Measurements from ENCODE around the gene C4orf50.
"Not testable (repeated sequence)": the region's sequence is repeated elsewhere in the genome, so short reads cannot be mapped to it uniquely, and the experiment has no call there.

C4orf50 gene

GRCh38 chr4:5869966-5870619, 148.1 kb downstream of the C4orf50 start:
- Histone ChIP-seq H3K9ac (ENCODE audit: low read depth, low read length) (no peak overlapping the region), H3K4me1 (ENCODE audit: control insufficient read depth, insufficient read depth, low read length) (peaks cover 3% of the 10 kb centered on the region), H3K9me3 (ENCODE audit: control insufficient read depth, insufficient read depth, low read length) (no peaks in the 10 kb centered on the region), H3K4me3 (ENCODE audit: low read depth, low read length) (no peak overlapping the region), H3K36me3 (ENCODE audit: control insufficient read depth, insufficient read depth, low read length) (peaks cover 12% of the 10 kb centered on the region), H3K27me3 (ENCODE audit: control insufficient read depth, insufficient read depth, low read length) (no peaks in the 10 kb centered on the region)

- Histone ChIP-seq H3K36me3 (ENCODE audit: control insufficient read depth, insufficient read depth, low read length) (peaks cover 15% of the 10 kb centered on the region), H3K27me3 (ENCODE audit: control insufficient read depth, insufficient read depth, low read length) (no peaks in the 10 kb centered on the region), H3K4me1 (ENCODE audit: control insufficient read depth, insufficient read depth, low read length) (peaks cover 4% of the 10 kb centered on the region), H3K9ac (ENCODE audit: low read depth, low read length) (no peak overlapping the region), H3K9me3 (ENCODE audit: control insufficient read depth, insufficient read depth, low read length) (no peaks in the 10 kb centered on the region), H3K4me3 (ENCODE audit: low read depth, low read length) (no peak overlapping the region)
These were observed 150.4 kb downstream of the C4orf50 start for GRCh38 chr4:5867866-5868265.

DNA sequence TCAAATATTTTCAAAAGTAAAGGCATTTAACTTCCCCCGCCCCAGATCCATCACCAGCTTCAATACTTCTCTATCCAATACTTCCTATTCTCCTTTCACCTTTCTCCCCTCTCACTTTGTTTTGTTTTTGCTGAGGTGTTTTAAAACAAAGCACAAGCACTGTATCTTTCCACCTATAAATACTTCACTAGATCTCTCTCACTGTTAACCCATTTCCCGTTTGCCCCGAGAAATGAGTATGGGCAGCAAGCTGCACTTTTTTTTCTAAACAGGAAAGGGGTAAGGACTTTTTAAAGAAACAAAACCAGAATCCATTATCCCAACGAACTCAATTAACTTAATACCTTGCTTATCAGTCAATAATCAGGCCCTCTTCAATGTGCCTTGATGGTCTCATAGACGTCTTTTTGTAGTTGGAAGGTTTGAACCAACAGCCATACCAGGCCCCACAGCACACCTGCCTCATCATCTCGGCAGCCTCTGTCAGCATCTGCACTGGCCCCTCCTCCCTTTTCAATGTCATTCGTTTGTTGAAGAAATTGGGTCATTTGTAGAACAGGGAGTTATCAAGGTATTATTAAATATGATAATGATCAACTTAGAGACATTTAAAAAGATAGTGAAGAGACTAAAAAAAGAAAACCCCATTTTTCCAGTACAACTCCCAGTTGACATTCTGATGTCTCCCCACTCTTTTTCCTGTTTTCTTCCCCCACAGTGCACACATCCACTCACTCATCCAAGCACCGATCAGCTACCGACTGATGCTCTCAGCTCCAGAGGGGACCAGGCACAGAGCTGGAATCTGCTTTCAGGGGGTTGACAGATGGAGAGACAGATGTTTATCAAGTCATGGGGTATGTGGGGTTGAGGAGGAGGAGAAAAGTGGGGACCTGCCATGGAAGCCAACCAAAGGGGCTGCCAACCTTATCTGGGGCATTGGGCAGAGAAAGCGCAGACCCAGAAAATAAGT, 151.1 kb downstream of the C4orf50 start:
- Histone ChIP-seq H3K9me3 (ENCODE audit: control insufficient read depth, insufficient read depth, low read length) (no peaks in the 10 kb centered on the region), H3K4me3 (ENCODE audit: low read depth, low read length) (no peak overlapping the region), H3K4me1 (ENCODE audit: control insufficient read depth, insufficient read depth, low read length) (peaks cover 4% of the 10 kb centered on the region)

GRCh38 chr4:5865896-5866599, 152.2 kb downstream of the C4orf50 start:
- Histone ChIP-seq H3K9me3 (ENCODE audit: control insufficient read depth, insufficient read depth, low read length) (no peaks in the 10 kb centered on the region), H3K27me3 (ENCODE audit: control insufficient read depth, insufficient read depth, low read length) (no peaks in the 10 kb centered on the region), H3K36me3 (ENCODE audit: control insufficient read depth, insufficient read depth, low read length) (peaks cover 20% of the 10 kb centered on the region), H3K4me3 (ENCODE audit: low read depth, low read length) (no peak overlapping the region), H3K4me1 (ENCODE audit: control insufficient read depth, insufficient read depth, low read length) (peaks cover 4% of the 10 kb centered on the region), H3K9ac (ENCODE audit: low read depth, low read length) (no peak overlapping the region)

More for the DNA sequence above, 151.1 kb downstream of the C4orf50 start:
- no peaks in the 10 kb centered on the region for H3K27me3 ChIP-seq (ENCODE audit: control insufficient read depth, insufficient read depth, low read length)
- no peak overlapping the region for H3K9ac ChIP-seq (ENCODE audit: low read depth, low read length)
- H3K36me3 ChIP-seq (ENCODE audit: control insufficient read depth, insufficient read depth, low read length): peaks cover 15% of the 10 kb centered on the region

DNA sequence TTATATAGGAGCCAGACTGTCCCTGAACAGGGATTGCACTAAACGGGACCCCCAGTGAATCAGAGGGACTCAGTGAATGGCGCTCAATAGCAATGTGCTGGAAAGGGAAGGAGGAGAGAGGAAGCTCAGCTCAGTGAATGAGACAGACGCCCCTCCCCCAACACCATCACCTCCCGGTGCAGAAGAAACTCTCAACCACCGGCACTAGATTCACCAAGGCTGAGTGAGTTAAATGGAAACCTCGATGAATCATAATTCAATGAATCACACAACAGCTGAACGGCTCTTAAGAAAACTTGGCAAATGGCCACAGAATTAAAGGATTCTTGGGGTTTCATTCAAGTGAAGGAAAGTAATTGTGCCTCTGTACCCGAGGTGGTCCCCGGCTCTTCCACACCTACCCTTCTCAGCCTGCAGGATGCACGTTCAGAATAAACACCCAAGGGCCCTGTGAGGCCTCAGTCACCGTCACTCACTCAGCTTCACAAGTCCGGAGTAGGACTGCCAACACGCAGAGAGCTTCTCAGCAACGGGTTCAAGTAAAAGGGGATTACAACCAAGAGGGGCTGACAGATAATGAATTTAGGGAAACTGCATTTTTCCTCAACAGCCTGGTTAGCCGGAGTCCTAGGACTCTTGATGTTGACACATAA, 154.6 kb downstream of the C4orf50 start:
- Histone ChIP-seq H3K36me3 (ENCODE audit: control insufficient read depth, insufficient read depth, low read length) (peaks cover 30% of the 10 kb centered on the region), H3K4me1 (ENCODE audit: control insufficient read depth, insufficient read depth, low read length) (peaks cover 4% of the 10 kb centered on the region), H3K9me3 (ENCODE audit: control insufficient read depth, insufficient read depth, low read length) (no peaks in the 10 kb centered on the region), H3K9ac (ENCODE audit: low read depth, low read length) (no peak overlapping the region), H3K27me3 (ENCODE audit: control insufficient read depth, insufficient read depth, low read length) (no peaks in the 10 kb centered on the region), H3K4me3 (ENCODE audit: low read depth, low read length) (no peak overlapping the region)

- no peak overlapping the region for H3K4me3 ChIP-seq (ENCODE audit: low read depth, low read length)
- peaks cover 41% of the 10 kb centered on the region for H3K36me3 ChIP-seq (ENCODE audit: control insufficient read depth, insufficient read depth, low read length)
- no peaks in the 10 kb centered on the region for H3K9me3 ChIP-seq (ENCODE audit: control insufficient read depth, insufficient read depth, low read length)
- H3K4me1 ChIP-seq (ENCODE audit: control insufficient read depth, insufficient read depth, low read length): no peaks in the 10 kb centered on the region
- no peak overlapping the region for H3K9ac ChIP-seq (ENCODE audit: low read depth, low read length)
- H3K27me3 ChIP-seq (ENCODE audit: control insufficient read depth, insufficient read depth, low read length): no peaks in the 10 kb centered on the region
These were observed 160.0 kb downstream of the C4orf50 start for GRCh38 chr4:5858020-5858769.

DNA sequence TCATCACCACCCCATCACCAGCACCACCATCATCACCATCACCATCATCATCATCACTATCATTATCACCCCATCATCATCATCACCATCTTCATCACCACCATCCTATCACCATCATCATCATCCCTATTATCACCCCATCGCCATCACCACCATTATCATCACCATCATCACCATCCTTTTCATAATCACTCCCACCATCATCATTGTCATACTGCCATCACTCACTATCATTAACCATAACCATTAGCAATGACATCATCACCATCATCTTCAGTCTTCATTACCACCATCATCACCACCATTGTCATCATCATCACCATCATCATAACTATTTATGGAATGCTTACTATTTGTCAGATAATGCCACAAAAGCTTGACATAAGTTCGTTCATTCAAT, 161.0 kb downstream of the C4orf50 start:
- Histone ChIP-seq H3K9me3 (ENCODE audit: control insufficient read depth, insufficient read depth, low read length) (no peaks in the 10 kb centered on the region), H3K36me3 (ENCODE audit: control insufficient read depth, insufficient read depth, low read length) (peaks cover 41% of the 10 kb centered on the region), H3K27me3 (ENCODE audit: control insufficient read depth, insufficient read depth, low read length) (no peaks in the 10 kb centered on the region)

GRCh38 chr4:5856362-5856761, 161.9 kb downstream of the C4orf50 start:
- H3K9me3 ChIP-seq (ENCODE audit: control insufficient read depth, insufficient read depth, low read length); H3K4me3 ChIP-seq (ENCODE audit: low read depth, low read length); H3K27me3 ChIP-seq (ENCODE audit: control insufficient read depth, insufficient read depth, low read length); H3K9ac ChIP-seq (ENCODE audit: low read depth, low read length); H3K4me1 ChIP-seq (ENCODE audit: control insufficient read depth, insufficient read depth, low read length): not testable (repeated sequence)
- peaks cover 47% of the 10 kb centered on the region for H3K36me3 ChIP-seq (ENCODE audit: control insufficient read depth, insufficient read depth, low read length)

More for the DNA sequence above, 161.0 kb downstream of the C4orf50 start:
- Histone ChIP-seq H3K9ac (ENCODE audit: low read depth, low read length) (no peak overlapping the region), H3K4me3 (ENCODE audit: low read depth, low read length) (no peak overlapping the region), H3K4me1 (ENCODE audit: control insufficient read depth, insufficient read depth, low read length) (no peaks in the 10 kb centered on the region)

GRCh38 chr4:5854929-5855328, 163.3 kb downstream of the C4orf50 start:
- no peaks in the 10 kb centered on the region for H3K4me1 ChIP-seq (ENCODE audit: control insufficient read depth, insufficient read depth, low read length)
- H3K9ac ChIP-seq (ENCODE audit: low read depth, low read length): no peak overlapping the region
- no peak overlapping the region for H3K4me3 ChIP-seq (ENCODE audit: low read depth, low read length)
- H3K9me3 ChIP-seq (ENCODE audit: control insufficient read depth, insufficient read depth, low read length): no peaks in the 10 kb centered on the region
- H3K36me3 ChIP-seq (ENCODE audit: control insufficient read depth, insufficient read depth, low read length): peaks cover 42% of the 10 kb centered on the region
- no peaks in the 10 kb centered on the region for H3K27me3 ChIP-seq (ENCODE audit: control insufficient read depth, insufficient read depth, low read length)

DNA sequence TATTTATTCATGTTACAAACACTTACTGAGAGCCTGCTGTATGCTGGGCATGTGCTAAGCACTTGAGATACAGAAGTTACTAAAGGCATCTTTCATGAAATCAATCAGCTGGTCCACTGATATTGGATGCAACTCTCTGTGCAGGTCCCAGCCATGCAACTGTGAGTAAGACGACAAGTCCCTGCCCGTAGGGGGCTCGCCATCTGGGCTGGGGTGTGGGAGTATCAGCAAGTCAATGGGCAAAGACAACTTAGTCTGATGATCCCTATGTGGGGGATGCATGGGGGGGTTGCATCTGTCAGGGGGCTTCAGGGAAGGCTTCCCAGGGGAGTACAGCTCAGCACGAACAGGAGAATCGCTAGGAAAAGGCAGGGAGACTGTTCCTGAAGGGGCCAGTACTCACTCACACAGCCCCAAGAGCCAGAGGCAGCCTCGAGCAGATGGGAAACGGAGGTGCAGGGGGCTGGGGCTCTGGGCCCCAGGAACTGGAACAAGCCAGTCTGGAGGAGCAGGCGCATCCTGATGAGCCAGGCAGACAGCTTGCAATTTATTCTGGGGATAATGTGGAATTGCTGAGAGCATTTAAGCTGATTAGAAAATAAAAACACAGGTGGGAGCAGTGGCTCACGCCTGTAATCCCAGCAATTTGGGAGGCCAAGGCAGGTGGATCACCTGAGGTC, 165.6 kb downstream of the C4orf50 start:
- no peaks in the 10 kb centered on the region for H3K9me3 ChIP-seq (ENCODE audit: control insufficient read depth, insufficient read depth, low read length)
- H3K9ac ChIP-seq (ENCODE audit: low read depth, low read length): no peak overlapping the region
- no peak overlapping the region for H3K4me3 ChIP-seq (ENCODE audit: low read depth, low read length)
- H3K36me3 ChIP-seq (ENCODE audit: control insufficient read depth, insufficient read depth, low read length): peaks cover 41% of the 10 kb centered on the region
- no peaks in the 10 kb centered on the region for H3K27me3 ChIP-seq (ENCODE audit: control insufficient read depth, insufficient read depth, low read length)
- H3K4me1 ChIP-seq (ENCODE audit: control insufficient read depth, insufficient read depth, low read length): no peaks in the 10 kb centered on the region
